Mononuclear cell (primary cell): Measurements from ENCODE around the gene RSPRY1. TPM values are rescaled to one million over a fixed set of nuclear protein-coding genes. Genes with fewer than 3 reads are reported as not detected.
A peak's percentile ranks its signal among the peaks of the same experiment; 100 is the strongest.

ENCODE experiments used
- H3K27me3 ChIP-seq: 2 replicates; pipeline ENCODE4 v1.6.0; 2011; ENCODE audit warnings: low read length, control low read depth; ENCODE audit not compliant: insufficient read depth
- H3K4me1 ChIP-seq: 2 replicates; pipeline ENCODE4 v1.5.1; 2011; ENCODE audit warnings: mild to moderate bottlenecking, low read length, control low read depth; ENCODE audit not compliant: insufficient read depth
- H3K4me3 ChIP-seq: 2 replicates; pipeline ENCODE4 v1.5.1; 2011; ENCODE audit warnings: mild to moderate bottlenecking, low read length, moderate library complexity
- H3K9me3 ChIP-seq: 2 replicates; pipeline ENCODE4 v1.5.1; 2011; ENCODE audit warnings: low read depth, mild to moderate bottlenecking, control low read depth, low read length
- total RNA-seq: library from RNA; depleted of rRNA; stranded (reverse); fragments of >200 nt; gene quantifications from one replicate; pipeline ENCODE4 v1.2.3, GENCODE V29; 2012

Gene RSPRY1
- total RNA-seq: 25.4 TPM

- Histone ChIP-seq H3K4me1 (peaks cover 38% of the 10 kb centered on the region), H3K27me3 (no peaks in the 10 kb centered on the region), H3K9me3 (no peaks in the 10 kb centered on the region), H3K4me3 (peak within 1 kb of the TSS; percentile 97)
Observed at GRCh38 chr16:57185945-57186871, at the start of gene RSPRY1, which contains the start of gene PSME3IP1. RSPRY1 (plus strand) TSS chr16:57186329; CDS start chr16:57204659, 18,330 bp downstream. PSME3IP1 (minus strand) TSS chr16:57186039; CDS start chr16:57173854, 12,185 bp downstream.

DNA sequence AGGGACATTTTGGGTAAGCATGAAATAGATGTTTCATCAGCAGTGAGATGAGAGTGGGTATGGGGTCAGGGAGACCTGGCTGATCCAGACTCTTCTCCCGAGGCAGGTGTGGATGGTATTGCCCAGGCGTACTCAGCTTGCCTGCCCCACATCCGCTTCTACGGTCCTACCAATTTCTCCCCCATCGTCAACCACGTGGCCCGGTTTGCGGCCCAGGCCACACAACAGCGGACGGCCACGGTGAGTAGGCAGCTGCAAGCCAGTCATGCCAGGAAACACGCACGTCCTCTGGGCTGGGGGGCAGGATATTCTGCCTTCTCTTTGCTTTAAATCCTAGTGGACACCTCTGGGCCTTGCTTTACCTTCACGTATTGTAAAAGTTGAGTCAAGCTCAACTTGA is 49.1 kb upstream of the RSPRY1 start:
- Histone ChIP-seq H3K4me1 (peaks cover 62% of the 10 kb centered on the region), H3K27me3 (no peaks in the 10 kb centered on the region), H3K9me3 (no peaks in the 10 kb centered on the region), H3K4me3 (no peak overlapping the region)

DNA sequence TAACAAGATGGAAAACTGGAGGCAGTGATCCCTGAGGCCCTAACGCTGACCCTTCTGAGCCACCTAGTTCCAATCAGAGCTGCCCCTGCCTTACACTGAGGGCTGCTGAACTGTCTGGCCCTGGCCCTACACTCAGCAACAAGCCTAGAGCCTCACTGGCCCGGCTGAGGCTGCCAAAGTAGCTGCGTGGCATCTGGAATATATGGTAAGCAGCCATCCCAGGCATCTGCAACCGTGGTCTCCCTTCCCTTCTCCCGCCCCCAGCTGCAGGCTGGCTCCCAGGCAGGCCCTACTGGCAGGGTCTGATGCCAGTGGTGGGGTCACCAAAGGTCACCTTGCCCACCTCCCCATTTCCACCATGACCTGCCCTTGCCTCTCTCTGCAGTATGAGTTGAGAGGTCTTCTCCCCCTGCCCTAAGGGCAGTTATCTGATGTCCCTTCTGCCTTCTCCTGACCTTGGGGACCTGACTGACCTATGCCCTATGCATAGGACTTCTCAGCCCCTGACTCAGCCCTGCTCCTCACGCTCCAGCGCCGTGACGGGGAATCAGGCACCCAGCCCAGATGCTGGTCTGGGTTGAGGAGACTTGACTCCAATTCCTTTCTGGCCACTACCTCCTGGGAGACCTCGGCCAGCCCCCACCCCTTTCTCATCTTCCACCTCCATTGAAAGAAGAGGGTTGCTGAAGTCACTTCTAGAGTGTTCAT is 48.4 kb upstream of the RSPRY1 start:
- Histone ChIP-seq H3K27me3 (no peaks in the 10 kb centered on the region), H3K4me3 (no peak overlapping the region), H3K9me3 (no peaks in the 10 kb centered on the region), H3K4me1 (peaks cover 64% of the 10 kb centered on the region)

GRCh38 chr16:57138281-57138935 is 47.7 kb upstream of the RSPRY1 start:
- no peaks in the 10 kb centered on the region for H3K27me3 ChIP-seq
- peaks cover 65% of the 10 kb centered on the region for H3K4me1 ChIP-seq
- no peak overlapping the region for H3K4me3 ChIP-seq
- H3K9me3 ChIP-seq: no peaks in the 10 kb centered on the region

DNA sequence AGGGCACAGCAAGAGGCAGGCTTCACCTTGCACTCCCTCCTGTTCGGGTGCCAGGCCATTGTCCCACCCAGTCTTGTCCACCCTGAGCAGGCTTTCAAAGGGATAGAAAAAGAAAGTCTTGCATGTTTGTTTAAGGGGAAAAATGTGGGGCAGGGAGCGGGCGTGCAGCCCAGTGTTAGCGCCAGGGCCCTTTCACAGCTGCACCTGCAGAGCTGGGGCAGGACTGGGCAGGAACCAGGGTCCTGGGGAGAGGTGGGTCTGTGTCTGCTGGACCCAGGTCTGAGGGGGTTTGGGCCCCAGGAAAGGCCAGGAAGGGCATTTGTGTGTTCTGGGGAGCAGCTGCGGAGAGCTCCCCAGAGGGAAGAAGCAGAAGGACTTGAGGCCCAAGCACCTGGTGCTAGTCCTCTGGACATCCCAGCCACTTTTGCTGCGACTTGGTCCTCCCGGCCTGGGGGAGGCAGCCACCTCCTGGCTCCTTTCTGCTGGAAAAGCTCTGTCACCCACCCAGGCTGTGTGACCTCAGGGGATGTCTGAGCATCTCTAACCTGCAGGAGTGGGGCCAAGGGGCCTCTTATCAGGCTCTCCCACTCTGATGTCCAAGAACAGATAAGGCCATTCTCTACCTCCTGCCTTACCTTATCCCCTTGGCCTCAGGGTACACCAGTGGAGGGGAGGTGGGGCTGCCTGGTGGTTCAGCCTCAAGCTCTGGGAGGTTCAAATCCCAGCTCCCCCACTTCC is 45.0 kb upstream of the RSPRY1 start:
- H3K4me3 ChIP-seq: no peak overlapping the region
- H3K4me1 ChIP-seq: peaks cover 45% of the 10 kb centered on the region
- H3K9me3 ChIP-seq: no peaks in the 10 kb centered on the region
- H3K27me3 ChIP-seq: no peaks in the 10 kb centered on the region

- H3K9me3 ChIP-seq: no peaks in the 10 kb centered on the region
- H3K27me3 ChIP-seq: no peaks in the 10 kb centered on the region
- peaks cover 51% of the 10 kb centered on the region for H3K4me1 ChIP-seq
- no peak overlapping the region for H3K4me3 ChIP-seq
Observed at GRCh38 chr16:57141822-57142631, 44.1 kb upstream of the RSPRY1 start.

- no peak overlapping the region for H3K4me3 ChIP-seq
- H3K9me3 ChIP-seq: no peaks in the 10 kb centered on the region
- no peaks in the 10 kb centered on the region for H3K27me3 ChIP-seq
- H3K4me1 ChIP-seq: peaks cover 62% of the 10 kb centered on the region
Observed at GRCh38 chr16:57143149-57143921, 42.8 kb upstream of the RSPRY1 start.

DNA sequence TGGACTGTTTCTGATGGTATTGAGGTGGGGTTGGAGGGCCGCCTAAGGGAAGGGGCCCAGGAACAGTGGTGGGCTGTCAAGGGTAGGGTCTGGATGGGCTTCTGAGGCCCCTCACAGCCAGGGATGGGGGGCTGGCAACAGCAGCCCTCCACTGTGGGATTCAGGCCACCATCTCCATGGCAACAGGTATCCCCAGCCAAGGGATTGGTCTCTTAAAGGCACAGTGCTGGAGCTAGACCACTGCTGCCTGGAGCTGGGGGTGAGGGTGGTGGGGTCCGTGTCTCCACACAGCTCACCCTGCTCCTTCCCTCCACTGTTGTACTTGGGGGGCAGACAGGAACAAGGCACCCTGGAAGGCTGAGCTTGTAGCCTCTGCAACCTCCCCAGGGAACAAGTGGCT is 42.1 kb upstream of the RSPRY1 start:
- H3K4me1 ChIP-seq: peaks cover 62% of the 10 kb centered on the region
- H3K4me3 ChIP-seq: no peak overlapping the region
- H3K9me3 ChIP-seq: no peaks in the 10 kb centered on the region
- H3K27me3 ChIP-seq: no peaks in the 10 kb centered on the region

DNA sequence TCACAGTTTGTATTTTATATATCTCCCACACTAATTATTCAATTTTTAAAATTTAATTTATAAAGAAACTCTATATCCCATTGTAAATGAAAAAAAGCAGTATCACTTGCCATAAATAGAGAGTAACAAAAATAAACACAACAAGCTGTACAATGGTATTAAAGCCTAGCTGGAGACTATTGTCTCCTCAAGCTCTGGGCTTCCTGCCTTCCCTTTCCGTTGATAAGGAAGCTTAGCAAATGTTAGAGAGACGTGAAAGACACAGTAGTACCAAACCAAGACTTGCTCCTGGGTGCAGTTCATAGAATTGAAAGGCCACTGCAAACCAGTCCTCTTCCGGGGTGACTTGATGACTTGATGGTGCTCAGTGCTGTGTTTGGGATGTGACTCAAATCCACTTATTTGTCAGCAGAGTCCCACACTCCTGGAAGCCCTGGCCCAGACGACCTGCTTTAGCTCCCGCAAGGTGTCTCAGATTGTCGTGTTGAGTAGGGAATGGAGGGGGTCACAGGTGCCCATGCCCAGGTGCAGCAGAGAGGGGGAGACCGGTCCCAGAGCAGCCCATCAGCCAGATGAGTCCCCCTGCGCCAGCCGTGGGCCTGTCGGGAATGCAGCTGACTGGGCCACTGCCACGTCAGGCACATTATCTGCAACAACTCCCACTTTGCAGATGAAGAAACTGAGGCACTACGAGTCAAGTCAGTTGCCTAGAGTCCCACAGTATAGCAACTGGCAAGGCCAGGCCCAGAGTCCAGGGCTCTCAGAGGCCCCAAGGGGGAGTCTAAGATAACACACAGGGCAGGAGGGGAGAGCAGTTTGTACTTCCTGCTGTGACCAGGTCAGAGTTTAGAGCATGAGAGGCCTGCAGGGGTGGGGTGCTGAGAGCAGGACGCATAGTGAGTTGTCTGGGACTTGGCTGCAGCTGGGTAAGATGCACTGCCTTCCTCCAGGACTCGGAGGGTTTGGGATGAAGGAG is 40.8 kb upstream of the RSPRY1 start:
- peaks cover 50% of the 10 kb centered on the region for H3K4me1 ChIP-seq
- H3K9me3 ChIP-seq: no peaks in the 10 kb centered on the region
- H3K27me3 ChIP-seq: no peaks in the 10 kb centered on the region

GRCh38 chr16:57146040-57146647 is 40.0 kb upstream of the RSPRY1 start:
- Histone ChIP-seq H3K9me3 (no peaks in the 10 kb centered on the region), H3K4me1 (peaks cover 42% of the 10 kb centered on the region), H3K4me3 (no peak overlapping the region), H3K27me3 (no peaks in the 10 kb centered on the region)

More for the DNA sequence above, 40.8 kb upstream of the RSPRY1 start:
- no peak overlapping the region for H3K4me3 ChIP-seq

- H3K27me3 ChIP-seq: no peaks in the 10 kb centered on the region
- peaks cover 36% of the 10 kb centered on the region for H3K4me1 ChIP-seq
- no peaks in the 10 kb centered on the region for H3K9me3 ChIP-seq
- no peak overlapping the region for H3K4me3 ChIP-seq
Observed at GRCh38 chr16:57146735-57147134, 39.4 kb upstream of the RSPRY1 start.
